MCF 10A (cell line): Measurements from ENCODE around the gene DSTYK. TPM values are rescaled to one million over a fixed set of nuclear protein-coding genes. Genes with fewer than 3 reads are reported as not detected.

Experiments
- BruUV-seq: library from RNA; stranded (reverse); fragments of 400-500 nt; replicated peaks from 2 replicates; lab custom pipeline; 2021; lab: Mats Ljungman, UMichigan
- CTCF ChIA-PET: fragments of 300-600 bp; sonication (Branson Sonifier 250); formaldehyde crosslinking; extraction: SDS; loops from one replicate; lab custom pipeline; 2021; ENCODE audit warnings: antibody characterized with exemption, inconsistent platforms; lab: Yijun Ruan, JAX
- POLR2A ChIA-PET: fragments of 300-600, 350-650 bp; sonication (Branson Sonifier 250); formaldehyde crosslinking; extraction: SDS; loops from one replicate; lab custom pipeline; 2020; ENCODE audit warnings: antibody characterized with exemption, inconsistent platforms; lab: Yijun Ruan, JAX
- DNase-seq: peaks from one replicate; pipeline ENCODE4 v3.0.0-alpha.2; 2018; ENCODE audit not compliant: unreplicated experiment
- H3K27ac Mint-ChIP-seq: one replicate; pipeline ENCODE4 v1.8.0; 2022; ENCODE audit warnings: mild to moderate bottlenecking, low read depth, mixed read lengths; ENCODE audit not compliant: unreplicated experiment
- H3K27me3 Mint-ChIP-seq: one replicate; pipeline ENCODE4 v1.8.0; 2022; ENCODE audit warnings: mixed read lengths; ENCODE audit not compliant: insufficient read depth, unreplicated experiment
- H3K36me3 Mint-ChIP-seq: one replicate; pipeline ENCODE4 v1.8.0; 2022; ENCODE audit warnings: mild to moderate bottlenecking, moderate library complexity, mixed read lengths; ENCODE audit not compliant: insufficient read depth, unreplicated experiment
- H3K4me1 Mint-ChIP-seq: one replicate; pipeline ENCODE4 v1.8.0; 2022; ENCODE audit warnings: mixed read lengths; ENCODE audit not compliant: insufficient read depth, unreplicated experiment
- H3K4me3 Mint-ChIP-seq: one replicate; pipeline ENCODE4 v1.8.0; 2022; ENCODE audit warnings: mild to moderate bottlenecking, moderate library complexity, mixed read lengths; ENCODE audit not compliant: unreplicated experiment
- H3K9me3 Mint-ChIP-seq: one replicate; pipeline ENCODE4 v1.8.0; 2022; ENCODE audit warnings: mixed read lengths; ENCODE audit not compliant: unreplicated experiment
- intact Hi-C: fragments of 100-400 bp; cut with micrococcal nuclease; formaldehyde crosslinking; loops from 2 replicates; pipeline ENCODE4 v1.14.1; 2022
- total RNA-seq: library from RNA; stranded (reverse); gene quantifications from 2 replicates; pipeline ENCODE4 v1.2.3, GENCODE V29; 2022
- TF ChIP-seq, protein P1 (sequence below): fragments of 200-600 bp; IDR thresholded peaks from one replicate; pipeline ENCODE4 v1.8.0; 2022; ENCODE audit warnings: antibody characterized with exemption, mild to moderate bottlenecking; ENCODE audit not compliant: unreplicated experiment

DSTYK gene
- total RNA-seq, 1 experiment from 2014 or later: 18.4 TPM

DNA sequence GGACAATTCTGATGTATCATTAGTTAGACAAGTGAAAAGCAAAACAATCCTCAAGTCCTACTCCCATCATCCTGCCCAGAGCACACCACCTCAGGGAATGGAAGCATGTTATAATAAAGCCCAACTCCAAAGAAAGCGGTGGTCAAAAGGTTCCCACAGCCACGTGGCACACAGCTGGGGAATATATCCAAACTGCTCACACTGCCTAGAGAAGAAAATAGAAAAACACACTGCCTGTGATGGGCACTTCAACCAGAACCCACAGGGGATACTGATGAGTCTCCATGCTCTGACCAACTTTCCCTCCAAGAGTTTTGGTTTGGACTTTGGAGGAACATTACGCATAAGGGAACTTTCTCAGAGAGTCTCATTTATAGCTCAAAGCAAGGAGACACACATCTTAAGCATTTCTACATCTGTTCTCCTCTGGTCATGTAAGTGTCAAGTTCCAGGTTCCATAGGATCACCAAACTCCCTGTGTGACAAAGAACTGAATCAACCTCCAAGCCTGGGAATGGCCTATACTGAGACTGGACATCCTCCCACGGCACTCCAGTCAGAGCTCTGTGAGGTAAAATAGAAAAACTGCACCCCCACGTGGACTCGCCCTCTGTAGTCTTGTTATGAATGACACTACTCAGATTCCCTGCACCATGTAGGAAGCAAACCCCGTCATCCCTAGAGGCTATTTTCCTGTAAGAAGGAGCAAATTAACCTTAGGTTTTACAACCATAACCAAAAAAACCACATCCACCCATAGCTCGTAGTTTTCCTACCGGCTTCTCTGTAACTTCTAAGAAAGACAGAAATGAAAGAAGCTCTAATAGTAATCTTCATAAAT is 12.2 kb downstream of the DSTYK start:
- POLR2A ChIA-PET: interaction anchor here (0.6 to 2.2 kb wide), 7 partner anchors 11 to 830 kb away, joined by 3 to 26 read pairs (median 3); partner anchors contain the start of gene DSTYK
- H3K27me3 Mint-ChIP-seq: no peaks in the 10 kb centered on the region
- H3K9me3 Mint-ChIP-seq: no peaks in the 10 kb centered on the region
- no peak overlapping the region for H3K4me3 Mint-ChIP-seq
- H3K4me1 Mint-ChIP-seq: peaks cover 17% of the 10 kb centered on the region
- CTCF ChIA-PET: interaction anchor here (0.6 to 2.7 kb wide), 11 partner anchors 8 to 327 kb away, joined by 3 to 12 read pairs (median 4); no protein-coding TSS in a partner anchor
- H3K27ac Mint-ChIP-seq: no peak overlapping the region
- no peak for DNase-seq
- no peaks in the 10 kb centered on the region for H3K36me3 Mint-ChIP-seq
- TF ChIP-seq, protein P1, sequence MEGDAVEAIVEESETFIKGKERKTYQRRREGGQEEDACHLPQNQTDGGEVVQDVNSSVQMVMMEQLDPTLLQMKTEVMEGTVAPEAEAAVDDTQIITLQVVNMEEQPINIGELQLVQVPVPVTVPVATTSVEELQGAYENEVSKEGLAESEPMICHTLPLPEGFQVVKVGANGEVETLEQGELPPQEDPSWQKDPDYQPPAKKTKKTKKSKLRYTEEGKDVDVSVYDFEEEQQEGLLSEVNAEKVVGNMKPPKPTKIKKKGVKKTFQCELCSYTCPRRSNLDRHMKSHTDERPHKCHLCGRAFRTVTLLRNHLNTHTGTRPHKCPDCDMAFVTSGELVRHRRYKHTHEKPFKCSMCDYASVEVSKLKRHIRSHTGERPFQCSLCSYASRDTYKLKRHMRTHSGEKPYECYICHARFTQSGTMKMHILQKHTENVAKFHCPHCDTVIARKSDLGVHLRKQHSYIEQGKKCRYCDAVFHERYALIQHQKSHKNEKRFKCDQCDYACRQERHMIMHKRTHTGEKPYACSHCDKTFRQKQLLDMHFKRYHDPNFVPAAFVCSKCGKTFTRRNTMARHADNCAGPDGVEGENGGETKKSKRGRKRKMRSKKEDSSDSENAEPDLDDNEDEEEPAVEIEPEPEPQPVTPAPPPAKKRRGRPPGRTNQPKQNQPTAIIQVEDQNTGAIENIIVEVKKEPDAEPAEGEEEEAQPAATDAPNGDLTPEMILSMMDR: no peak
- no TSS peak for BruUV-seq
- intact Hi-C loops: no loop called here

DNA sequence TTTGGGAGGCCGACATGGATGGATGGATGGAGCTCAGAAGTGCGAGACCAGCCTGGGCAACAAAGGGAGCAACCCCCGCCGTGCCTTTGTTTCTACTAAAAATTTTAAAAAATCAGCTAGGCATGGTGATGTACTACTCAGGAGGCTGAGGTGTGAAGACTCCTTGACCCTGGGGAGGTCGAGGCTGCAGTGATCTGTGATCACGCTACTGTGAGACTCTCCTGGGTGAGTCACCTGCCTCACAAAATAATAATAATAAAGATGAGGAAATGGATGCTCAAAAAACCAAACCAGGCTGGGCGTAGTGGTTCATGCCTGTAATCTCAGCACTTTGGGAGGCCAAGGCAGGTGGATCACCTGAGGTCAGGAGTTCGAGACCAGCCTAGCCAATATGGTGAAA is 19.2 kb downstream of the DSTYK start:
- ChIA-PET POLR2A (interaction anchor here (0.5 to 2.0 kb wide), 4 partner anchors 8 to 44 kb away, joined by 3 to 4 read pairs (median 4); partner anchors contain the start of gene DSTYK), CTCF (interaction anchor here (1.0 to 1.5 kb wide), 4 partner anchors 36 to 81 kb away, joined by 3 to 7 read pairs (median 4); partner anchors contain the start of gene TMCC2)
- TF ChIP-seq, protein P1: no peak
- H3K4me3 Mint-ChIP-seq: no peak overlapping the region
- intact Hi-C loops: no loop called here
- DNase-seq: no peak
- H3K27ac Mint-ChIP-seq: no peak overlapping the region
- no peaks in the 10 kb centered on the region for H3K9me3 Mint-ChIP-seq
- BruUV-seq: no TSS peak
- H3K4me1 Mint-ChIP-seq: peaks cover 23% of the 10 kb centered on the region
- no peaks in the 10 kb centered on the region for H3K36me3 Mint-ChIP-seq
- H3K27me3 Mint-ChIP-seq: no peaks in the 10 kb centered on the region

DNA sequence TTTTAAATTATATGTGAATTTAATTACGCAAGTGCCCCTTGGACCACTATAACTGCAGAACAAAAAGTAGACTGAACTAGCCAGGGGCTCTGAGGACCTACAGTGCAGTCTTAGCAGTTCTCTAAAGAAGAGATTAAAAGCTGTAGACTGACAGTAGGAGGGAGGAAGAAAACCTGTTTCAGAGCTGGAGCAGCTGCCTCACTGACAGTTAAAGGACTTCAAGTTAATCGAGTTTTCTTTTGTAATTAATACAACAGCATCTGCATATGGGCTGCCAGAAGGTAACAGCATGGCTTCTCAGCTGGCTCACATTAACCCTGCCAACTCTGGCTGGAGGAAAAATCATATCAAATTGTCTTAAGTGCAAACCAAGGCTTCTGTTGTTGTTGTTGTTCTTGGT is 19.9 kb downstream of the DSTYK start:
- no peaks in the 10 kb centered on the region for H3K9me3 Mint-ChIP-seq
- peaks cover 23% of the 10 kb centered on the region for H3K4me1 Mint-ChIP-seq
- no peaks in the 10 kb centered on the region for H3K27me3 Mint-ChIP-seq
- intact Hi-C loops: no loop called here
- TF ChIP-seq, protein P1: no peak
- ChIA-PET POLR2A (interaction anchor here (0.6 to 2.0 kb wide), 2 partner anchors 7 to 20 kb away, joined by 3 to 4 read pairs; partner anchors contain the start of gene DSTYK), CTCF (interaction anchor here (0.6 to 1.5 kb wide), 7 partner anchors 8 to 216 kb away, joined by 3 to 7 read pairs (median 4); partner anchors contain the start of gene TMCC2)
- no TSS peak for BruUV-seq
- no peak overlapping the region for H3K4me3 Mint-ChIP-seq
- H3K27ac Mint-ChIP-seq: no peak overlapping the region
- no peaks in the 10 kb centered on the region for H3K36me3 Mint-ChIP-seq
- DNase-seq: no peak
